ENCODE results near the gene NOTCH2.

Gene NOTCH2

DNA sequence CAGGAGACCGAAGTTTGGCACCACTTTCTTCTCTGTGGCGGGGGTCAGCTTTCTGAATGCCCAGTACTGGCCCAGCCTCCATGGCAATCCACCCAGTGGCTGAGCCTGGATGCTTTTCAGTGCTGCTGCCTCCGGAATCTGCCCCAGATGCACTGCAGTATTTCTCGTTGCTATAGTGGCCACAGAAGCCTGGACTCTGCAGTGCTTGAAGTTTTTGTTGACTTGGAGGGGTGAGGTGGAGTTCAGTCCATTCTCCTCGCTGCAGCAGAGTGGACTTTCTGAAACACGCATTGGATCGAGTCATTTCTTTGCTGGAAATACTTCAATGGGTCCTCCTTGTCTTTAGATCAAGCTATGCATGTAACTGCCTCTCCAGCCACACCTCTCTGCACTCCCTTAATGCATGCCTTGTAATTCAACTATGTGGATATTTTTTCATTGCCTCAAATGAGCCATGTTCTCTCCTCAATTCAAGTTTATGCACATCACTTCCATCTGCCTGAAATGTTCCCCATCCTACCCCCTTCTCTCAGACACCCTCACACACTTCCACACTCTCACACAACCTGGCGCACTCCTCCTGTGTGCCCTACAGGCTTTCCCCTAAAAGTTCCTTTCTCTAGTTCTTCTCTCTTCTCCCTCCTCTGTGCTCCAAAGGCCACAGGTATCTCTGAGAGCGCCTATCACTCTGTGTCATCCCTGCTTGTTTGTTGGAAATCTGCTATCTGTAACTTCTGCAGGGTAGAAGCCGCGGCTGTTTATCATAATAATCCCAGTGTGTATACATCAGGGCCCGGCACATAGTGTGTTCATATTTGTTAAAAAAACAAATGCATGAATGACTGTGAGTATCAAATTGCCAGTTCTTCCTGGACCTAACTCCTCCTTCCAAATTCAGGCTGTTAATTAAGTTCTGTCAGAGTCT is 189.7 kb downstream of the NOTCH2 start:
- no peak for DNase-seq (ENCODE audit: extremely low spot score)
- TF ChIP-seq, protein P1, sequence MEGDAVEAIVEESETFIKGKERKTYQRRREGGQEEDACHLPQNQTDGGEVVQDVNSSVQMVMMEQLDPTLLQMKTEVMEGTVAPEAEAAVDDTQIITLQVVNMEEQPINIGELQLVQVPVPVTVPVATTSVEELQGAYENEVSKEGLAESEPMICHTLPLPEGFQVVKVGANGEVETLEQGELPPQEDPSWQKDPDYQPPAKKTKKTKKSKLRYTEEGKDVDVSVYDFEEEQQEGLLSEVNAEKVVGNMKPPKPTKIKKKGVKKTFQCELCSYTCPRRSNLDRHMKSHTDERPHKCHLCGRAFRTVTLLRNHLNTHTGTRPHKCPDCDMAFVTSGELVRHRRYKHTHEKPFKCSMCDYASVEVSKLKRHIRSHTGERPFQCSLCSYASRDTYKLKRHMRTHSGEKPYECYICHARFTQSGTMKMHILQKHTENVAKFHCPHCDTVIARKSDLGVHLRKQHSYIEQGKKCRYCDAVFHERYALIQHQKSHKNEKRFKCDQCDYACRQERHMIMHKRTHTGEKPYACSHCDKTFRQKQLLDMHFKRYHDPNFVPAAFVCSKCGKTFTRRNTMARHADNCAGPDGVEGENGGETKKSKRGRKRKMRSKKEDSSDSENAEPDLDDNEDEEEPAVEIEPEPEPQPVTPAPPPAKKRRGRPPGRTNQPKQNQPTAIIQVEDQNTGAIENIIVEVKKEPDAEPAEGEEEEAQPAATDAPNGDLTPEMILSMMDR (IDR thresholded peaks at IDR 0.05; ENCODE audit: control extremely low read depth, extremely low read depth, low read depth, missing control alignments) = no peak
- POLR2A ChIA-PET = no interaction called here
- CTCF ChIA-PET = interaction anchor here (1.4 to 2.3 kb wide), 2 partner anchors 11 to 36 kb away, joined by 3 to 9 read pairs; no protein-coding TSS in a partner anchor

GRCh38 chr1:119878171-119878570 is 191.3 kb downstream of the NOTCH2 start:
- TF ChIP-seq, protein P1 (IDR thresholded peaks at IDR 0.05; ENCODE audit: control extremely low read depth, extremely low read depth, low read depth, missing control alignments) = no peak
- ChIA-PET POLR2A (no interaction called here), CTCF (interaction anchor here (0.7 to 2.3 kb wide), 4 partner anchors 8 to 203 kb away, joined by 3 to 9 read pairs (median 5); no protein-coding TSS in a partner anchor)
- DNase-seq (ENCODE audit: extremely low spot score) = no peak

DNA sequence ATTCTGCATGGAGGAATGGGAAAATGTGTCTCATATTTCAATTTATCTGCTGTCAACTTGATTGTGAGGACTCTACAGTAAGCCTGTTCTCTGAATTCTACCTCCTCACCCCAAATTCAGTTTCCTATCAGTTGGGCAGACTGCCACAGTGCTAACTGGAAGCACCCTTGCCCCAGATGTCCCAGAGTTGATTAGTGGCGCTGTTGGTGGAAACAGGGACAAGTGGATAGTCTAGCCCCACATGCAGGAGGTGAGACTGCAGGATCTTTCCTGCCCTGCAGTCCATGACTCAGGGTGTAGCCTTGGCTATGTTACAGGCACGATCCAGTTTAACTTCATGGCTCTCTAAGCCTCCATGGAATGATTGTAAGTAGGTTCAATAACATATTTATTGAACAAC is 195.3 kb downstream of the NOTCH2 start:
- POLR2A ChIA-PET = no interaction called here

DNA sequence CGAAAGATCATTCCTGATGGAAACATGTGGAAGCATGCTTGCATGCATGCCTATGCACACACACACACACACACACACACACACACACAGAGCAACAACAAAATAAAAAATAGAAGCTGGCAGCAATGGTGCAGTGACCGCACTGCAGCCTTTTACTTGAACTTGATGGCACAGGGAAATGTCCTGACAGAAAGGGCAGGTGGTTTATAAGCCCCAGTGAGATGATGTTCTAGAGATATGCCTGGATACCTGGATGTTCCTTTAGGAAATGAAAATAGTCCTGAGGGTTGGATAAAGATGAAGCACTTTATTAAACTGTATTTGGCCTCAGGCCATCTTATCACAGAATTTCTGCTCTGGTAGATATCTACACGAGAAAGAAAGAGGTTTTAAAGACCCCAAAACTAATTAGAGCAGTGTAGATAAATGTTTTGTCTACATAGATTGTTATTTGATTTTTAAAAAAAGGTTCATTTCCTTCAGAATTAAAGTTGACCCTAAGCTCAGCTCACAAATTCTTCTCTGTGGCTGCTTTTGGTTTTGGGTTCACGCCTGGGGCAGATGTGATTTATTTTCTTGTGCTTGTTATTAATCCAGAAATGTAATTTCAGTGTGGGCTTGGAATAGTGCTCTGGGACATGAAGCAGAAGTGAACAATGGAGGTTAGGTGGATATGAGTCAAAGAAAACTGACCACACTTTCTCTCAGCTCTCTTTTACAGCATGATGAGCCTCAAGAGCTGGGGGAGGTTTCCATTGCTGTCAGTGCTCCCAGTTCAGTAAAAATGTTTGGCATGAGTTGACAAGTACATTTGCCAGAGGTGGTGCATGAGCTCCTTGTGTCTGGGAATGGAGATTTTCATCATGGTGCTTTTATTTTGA is 196.1 kb downstream of the NOTCH2 start:
- CTCF ChIA-PET = interaction anchor here (0.9 kb wide), 2 partner anchors 11 to 14 kb away, joined by 3 read pairs; no protein-coding TSS in a partner anchor

More for the DNA sequence above, 195.3 kb downstream of the NOTCH2 start:
- DNase-seq (ENCODE audit: extremely low spot score) = no peak
- TF ChIP-seq, protein P1 (IDR thresholded peaks at IDR 0.05; ENCODE audit: control extremely low read depth, extremely low read depth, low read depth, missing control alignments) = no peak
- CTCF ChIA-PET = interaction anchor here (0.9 kb wide), 2 partner anchors 10 to 13 kb away, joined by 3 read pairs; no protein-coding TSS in a partner anchor

DNA sequence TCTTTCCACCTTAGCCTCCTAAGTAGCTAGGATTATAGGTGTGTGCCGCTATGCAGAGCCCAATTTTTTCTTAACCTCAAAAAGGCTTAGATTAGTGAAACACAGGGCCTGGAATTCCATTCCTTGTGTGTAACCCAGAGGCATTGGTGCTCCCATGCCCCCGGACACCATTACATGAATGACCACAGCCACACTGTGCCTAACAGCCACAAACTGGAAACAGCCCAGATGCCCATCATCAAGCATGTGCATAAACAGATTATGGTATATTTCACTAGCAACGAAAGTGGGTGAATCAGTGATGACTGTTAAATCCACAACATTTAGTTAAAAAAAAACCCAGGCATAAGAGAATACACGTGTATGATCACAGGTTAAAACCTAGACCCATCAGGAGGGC is 197.6 kb downstream of the NOTCH2 start:
- ChIA-PET CTCF (interaction anchor here (0.8 to 1.6 kb wide), 6 partner anchors 12 to 304 kb away, joined by 3 to 6 read pairs (median 3); partner anchors contain the start of gene SEC22B), POLR2A (no interaction called here)
- TF ChIP-seq, protein P1 (IDR thresholded peaks at IDR 0.05; ENCODE audit: control extremely low read depth, extremely low read depth, low read depth, missing control alignments) = no peak
- DNase-seq (ENCODE audit: extremely low spot score) = no peak

More for the DNA sequence above, 196.1 kb downstream of the NOTCH2 start:
- DNase-seq (ENCODE audit: extremely low spot score) = no peak
- POLR2A ChIA-PET = no interaction called here
- TF ChIP-seq, protein P1 (IDR thresholded peaks at IDR 0.05; ENCODE audit: control extremely low read depth, extremely low read depth, low read depth, missing control alignments) = no peak
